CD4-positive, alpha-beta T cell treated with Interleukin-17A for 4 hours (primary cell): ENCODE results near the gene KNSTRN.

Source experiments
- DNase-seq: peaks from one replicate; pipeline ENCODE4 v3.0.0-alpha.2; 2020; ENCODE audit warnings: mixed read lengths

The KNSTRN gene

DNA sequence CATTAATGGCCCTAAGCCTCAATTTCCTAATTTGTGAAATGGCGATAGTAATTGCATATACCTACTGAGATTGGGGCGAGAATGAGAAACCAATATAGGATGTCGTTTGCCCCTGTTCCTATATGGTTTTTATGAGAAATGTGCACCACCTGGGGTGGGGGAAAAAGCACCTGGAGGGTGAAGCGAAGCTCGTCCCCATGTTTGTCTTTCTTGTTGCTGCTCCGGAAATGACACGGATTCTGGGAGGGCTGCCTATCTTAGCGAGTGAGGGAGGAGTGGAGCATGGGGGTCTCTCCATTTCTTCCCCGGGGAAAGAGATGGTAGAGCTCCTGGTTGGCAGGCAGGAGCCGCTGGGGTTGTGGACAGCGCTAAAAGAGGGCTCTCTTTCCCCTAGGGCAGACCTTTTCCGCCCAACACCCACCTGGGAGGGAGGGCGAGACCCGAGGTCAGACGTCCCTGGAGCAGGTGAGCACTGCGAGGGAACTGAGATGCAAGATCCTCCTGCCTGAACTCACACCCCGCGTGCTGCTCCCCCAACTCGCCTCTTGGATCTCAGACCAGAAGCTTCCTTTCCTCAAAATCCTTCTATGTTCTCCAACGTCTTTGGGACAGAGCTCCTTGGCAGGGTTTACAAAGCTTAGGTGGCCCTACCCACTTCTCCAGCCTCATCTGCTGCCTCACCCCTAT, 52.6 kb downstream of the KNSTRN start:
- no peak for DNase-seq

DNA sequence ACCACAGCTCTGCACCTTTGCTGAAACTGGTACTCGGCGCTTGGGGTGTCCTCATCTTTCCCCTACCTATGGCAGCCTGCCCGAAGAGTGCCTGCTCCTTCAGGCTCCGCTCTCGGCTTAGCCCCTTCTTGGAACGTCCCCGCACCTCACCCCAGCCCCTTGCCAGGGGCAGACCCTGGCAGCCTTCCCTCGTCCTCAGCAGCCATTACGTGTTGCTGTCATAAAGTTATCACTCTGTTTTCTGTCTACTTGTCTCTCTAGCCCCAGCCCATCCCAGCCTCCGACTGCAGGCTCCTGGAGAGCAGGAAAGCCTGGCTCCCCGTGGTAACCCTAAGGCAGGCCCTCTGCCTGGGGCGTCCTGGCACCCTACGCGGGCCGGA, 53.2 kb downstream of the KNSTRN start:
- peak; percentile 17 for DNase-seq

DNA sequence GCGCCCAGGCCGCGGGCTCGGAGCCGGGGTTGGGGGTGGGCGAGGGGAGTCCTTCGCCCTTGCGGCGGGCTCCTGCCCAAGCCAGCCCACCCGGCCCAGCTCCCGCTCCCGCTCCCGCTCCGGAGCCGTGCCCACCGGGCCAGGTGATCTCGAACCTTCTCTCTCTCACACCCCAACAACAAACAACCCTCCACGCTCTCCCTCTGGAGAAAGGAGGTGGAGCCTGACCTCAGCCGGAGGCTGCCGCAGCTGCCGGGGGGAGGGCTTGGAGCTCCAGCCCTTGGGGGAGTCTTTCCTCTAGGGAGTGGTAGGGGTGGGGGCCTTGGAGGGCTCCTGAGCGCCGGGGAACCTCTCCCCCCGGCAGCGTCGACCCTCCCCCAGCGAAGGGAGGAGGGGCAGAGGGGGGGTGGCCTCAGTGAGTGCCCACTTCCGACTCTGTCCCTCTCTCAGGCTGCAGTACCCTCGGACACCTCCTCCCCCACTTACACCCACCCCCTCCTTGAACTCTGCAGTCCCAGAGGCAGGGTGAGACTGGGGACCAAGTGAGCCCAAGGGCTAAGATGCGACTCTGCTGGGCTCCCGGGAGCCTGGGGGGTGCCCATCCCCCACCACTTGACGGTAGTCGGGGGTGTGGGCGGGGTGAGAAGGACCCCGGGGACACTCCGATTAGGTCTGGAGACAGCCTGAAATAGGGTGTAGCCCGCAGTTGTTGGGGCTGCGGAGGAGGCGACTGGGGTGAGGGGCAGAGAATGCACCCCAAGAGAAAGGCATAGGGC, 53.8 kb downstream of the KNSTRN start:
- DNase-seq = peak; percentile 39

DNA sequence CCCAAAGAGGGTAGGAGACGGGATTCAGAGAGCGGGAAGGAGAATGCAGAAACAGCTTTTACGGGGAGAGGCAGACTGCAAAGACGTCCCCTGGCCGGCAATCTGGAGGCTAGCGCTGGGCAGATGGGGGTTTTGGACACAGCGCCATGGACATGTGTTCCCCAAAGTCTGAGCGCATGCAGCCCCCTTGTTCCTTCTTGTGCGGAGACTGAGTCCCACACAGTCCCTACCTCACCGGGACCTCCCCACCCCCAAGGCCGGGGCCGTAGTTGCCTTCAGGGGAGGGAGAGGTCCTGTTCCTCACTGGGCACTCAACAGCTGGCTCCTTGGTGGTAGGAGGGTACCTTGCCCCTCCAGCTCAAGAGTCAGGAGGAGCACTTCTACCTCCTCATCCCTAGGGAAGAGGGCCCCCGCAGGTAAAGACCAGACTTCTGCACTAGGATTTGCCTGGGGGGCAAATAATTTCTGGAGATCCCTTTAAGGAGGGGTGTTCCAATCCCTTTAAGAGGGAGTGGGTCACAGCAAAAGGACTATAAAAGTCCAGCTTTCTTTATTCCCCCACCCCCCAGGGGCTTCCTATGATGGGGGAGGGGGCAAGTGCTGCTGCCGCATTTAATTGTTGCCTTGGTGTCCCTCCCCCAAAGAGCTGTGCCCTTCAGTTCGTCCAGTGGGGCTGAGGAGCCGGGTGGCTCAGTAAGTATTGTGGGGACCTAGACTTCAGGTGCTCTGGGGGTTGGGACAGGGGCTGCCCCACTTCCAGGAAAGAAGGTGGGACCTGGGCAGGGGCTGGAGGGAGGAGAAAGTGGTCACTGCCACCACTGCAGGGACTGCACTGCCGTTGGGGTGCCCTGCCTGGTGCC, 54.6 kb downstream of the KNSTRN start:
- no peak for DNase-seq

DNA sequence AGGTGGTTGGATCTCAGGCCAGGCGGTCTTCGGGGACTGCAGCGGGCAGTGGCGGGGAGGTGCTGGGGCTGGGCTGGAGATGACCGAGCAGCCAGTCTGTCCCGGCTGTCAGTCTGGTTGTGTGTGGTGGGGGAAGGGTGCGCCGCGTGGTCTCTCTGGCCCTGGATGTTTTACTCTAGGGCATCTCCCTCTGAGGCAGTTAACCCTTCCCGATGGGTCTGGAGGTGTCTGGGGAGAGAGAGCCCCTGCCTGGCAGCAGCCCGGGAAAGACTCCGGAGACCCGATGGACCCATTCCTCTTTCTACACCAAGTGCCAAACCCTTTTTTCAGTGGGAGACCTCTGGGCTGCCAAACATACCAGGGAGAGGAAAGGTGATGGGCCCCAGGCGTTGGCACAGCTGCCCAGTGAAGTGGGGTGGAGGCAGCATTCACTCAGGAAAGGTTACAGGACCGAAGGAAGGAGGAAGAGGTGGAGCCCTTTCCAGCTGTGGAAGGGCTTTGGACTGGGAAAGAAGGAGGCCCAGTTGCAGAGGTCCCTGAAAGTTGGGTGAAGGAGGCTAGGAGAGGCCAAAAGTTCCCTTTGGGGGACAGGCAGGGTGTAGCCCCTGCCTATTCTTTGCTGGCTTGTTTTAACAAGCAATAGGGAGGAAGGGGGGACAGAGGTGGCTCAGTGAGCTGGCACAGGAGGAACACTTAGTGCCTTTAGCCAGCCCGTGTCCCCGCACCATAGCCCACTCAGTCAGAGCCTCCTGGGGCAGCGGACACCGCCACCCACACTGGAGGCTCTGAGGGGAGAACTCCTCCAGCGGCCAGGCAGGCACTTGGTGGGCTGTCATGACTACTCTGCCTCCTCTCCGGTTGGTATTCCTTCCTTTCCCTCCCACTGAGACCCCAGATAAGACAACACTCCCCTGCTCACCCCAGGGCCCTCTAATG, 55.5 kb downstream of the KNSTRN start:
- no peak for DNase-seq

DNA sequence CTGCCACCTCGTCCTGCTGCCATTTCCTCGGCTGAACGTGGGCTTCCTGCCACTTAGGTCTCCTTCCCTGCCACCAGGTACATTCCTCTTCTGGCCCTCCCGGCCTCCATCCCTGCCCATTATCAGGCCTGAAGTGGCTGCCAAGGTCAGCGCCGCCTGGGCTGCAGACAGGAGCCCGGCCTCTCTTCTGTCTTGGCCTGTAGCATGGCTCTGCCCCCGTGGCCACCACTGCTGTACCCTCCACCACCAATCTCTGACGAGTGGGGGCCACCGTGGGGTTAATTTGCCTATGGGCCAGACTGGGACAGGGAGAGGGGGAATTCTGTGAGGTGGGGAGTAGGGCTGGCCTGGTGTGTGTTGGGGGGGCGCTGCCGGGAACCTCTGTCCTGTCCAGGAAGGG, 56.2 kb downstream of the KNSTRN start:
- DNase-seq = no peak

DNA sequence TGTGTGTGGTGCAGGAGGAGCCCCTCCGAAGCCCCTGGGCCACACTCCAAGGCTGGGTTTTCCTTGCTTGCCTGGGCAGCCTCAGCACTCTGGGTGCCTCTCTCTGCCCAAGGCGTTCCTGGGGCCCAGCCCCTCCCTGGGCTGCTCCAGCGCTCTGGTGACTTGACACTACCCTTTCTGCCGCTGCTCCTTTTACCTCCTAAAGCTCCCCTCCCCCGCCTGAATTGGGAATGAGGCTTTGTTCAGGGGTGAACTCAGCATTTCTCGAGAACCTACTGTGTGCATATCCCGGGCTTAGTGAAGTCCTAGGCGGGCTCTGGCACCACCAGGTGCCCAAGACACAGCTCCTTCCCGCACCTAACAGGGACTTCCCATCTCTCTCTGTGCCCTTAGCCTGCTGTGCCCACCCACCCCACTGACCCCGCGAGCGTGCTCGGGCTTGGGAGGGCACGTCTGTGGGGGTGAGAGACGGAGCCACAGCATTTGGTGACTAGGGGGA, 57.0 kb downstream of the KNSTRN start:
- DNase-seq = no peak

DNA sequence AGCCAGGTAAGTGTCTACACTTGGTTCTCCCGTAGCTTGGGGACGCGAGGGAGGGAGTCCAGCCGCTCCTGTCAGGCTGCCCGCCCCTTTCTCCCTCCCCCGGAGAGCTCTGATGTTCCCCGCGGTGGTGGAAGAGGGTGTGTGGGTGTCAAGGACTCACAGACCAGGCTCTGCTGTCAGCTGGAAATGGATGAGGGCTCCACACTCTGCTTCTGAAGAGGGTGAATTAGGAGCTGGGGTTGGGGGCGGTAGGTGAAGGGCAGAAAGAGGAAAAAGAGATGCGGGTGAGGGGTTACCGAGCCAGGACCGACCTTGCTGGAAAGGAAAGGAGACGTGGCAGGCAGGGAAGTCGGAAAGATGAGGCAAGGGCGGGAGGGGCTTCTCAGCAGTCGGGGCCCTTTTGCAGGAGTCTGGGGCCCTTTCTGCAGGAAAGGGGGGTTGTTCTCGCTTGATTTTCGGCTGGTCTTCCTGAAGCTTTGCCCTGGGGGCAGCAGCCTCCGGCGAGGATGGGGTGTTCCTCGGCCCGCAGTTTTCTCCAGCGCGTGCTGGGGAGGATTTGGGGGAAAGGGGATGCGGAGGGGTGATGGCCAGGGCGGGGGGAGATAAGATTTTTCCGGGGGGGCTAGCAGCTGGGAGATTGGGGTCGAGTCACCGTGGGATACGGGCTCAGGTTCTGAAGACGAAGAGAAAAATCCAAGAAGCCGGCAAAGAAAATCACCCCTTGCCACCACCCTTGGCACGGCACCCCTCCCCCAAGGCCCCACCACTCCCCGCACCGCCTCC, 57.6 kb downstream of the KNSTRN start:
- DNase-seq = peak; percentile 36

DNA sequence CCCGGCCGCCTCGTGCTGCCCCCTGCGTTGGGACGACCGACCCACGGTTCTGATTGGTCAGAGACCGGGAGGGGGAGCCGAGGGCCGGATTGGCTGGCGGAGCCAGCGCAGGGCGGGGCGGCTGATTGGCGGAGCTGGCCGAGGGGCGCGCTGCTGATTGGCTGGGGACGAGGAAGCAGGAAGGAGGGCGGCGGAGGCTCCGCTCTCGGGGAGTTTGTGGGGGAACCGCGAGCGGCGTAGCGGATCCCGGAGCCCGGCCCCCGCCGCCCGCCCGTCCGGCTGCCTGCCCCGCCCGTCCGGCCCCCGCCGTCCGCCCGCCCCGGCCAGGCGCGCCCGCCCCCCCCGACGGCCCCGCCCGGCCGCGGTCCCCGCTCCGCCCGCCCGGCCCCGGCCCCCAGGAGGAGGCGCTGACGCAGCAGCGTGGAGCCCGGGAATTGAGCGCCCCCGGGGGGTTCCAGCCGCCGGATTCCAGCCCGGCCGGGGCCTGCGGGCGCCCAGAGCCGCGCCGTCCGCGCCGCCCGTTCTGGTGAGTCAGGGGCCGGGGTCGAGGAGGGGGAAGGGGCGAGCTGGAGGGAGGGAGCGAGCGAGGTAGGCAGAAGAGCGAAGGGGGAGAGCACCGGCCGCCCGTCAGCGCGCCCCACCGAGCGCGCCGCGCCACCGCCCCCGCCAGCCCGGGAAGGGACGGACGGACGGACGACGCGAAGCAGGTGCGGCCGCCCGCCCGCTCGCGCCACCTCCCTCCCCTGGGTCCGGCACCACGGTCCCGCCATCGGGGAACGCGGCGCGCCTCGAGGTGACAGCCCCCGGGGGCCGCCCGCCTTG, 58.4 kb downstream of the KNSTRN start, which contains the start of gene BAHD1:
TSS of gene BAHD1 (plus strand) at position 211 of the 822 bp plus-strand sequence. CDS start 17,512 bp downstream, outside the sequence.
- DNase-seq = peak; percentile 96

DNA sequence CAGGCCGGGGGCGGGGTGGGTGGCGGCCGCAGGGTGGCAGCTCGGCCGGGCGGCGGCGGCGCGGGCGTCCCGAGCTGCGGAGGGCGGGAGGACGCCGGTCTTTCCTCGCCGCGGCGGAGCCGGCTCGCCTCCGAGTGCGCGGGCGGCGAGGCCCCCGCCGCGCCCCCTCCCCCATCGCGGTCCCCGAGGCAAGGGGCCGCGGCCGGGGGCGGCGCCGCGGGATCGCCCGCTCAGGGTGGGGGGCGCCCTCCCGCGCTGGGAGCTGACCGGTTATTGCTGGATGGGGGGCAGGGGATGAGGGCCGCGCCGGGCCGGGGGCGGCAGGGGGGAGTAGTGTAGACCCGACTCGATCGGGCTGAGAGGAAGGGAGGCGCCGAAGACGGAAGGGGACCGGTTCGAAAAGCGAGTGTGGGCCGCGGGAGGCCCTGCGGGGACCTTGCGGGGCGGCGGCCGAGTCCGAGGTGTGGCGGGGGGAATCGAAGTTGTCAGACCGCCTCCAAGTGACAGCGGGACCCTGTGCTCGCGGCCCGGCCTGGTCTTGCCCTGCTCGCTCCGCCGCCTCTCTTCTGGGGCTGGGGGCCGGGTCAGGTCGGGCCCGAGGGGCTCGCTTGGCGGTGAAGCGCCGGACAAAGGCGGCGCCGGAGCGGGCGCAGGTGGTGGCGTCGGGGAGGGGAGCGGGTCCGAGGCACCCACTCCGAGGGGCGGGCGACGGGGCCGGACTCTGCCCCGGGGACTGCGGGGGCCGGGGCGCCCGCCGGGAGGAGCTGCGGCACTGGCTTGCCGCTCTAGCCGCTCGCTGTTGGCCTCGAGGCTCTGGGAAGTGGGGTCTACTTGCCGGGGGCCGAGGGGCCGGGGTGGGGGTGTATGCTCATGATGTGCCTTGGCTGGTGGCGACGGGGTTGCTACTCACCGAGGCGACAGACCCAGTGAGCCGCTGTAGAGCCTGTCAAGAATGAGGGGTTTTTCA, 59.3 kb downstream of the KNSTRN start:
- peak; percentile 44 for DNase-seq

DNA sequence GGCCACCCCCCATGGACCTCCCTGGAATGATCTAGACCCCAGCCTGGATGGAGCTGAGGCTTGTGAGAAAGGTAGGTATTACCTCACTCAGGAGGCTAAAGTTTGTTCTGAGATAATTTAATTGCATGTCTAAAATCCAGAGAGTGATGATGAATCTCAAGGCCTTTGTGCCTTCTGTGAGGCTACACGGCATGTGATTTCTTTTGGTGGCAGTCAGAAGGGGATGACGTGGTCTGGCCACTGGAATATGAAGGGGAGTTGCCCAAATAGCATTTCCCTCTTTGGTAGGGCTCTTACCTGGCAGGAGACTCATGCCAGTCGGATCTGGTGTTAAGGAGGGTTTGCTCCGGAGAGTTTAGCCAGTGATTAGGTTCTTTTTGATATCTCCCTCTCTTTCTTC, 60.7 kb downstream of the KNSTRN start:
- no peak for DNase-seq

DNA sequence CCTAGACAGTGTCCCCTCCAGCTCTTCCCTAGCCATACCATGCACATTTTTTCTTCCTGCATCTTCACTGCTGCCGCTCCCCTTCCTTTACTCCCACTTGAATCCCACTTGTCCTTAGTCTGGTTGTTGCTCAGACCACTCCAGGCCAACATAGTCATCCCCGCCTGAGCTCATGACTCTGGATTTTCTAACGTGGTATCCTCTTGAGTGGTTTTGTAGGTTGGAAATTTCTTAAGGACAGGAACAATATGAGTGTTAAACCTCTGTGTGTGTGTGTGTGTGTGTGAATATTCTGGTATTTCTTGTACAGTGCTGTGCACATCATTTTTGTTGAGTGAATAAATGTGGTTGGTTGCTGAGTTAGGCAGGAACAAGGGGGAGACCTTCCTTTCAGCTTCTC, 61.3 kb downstream of the KNSTRN start:
- DNase-seq = no peak
